ENCODE measurements around the gene SPAG5.

DNA sequence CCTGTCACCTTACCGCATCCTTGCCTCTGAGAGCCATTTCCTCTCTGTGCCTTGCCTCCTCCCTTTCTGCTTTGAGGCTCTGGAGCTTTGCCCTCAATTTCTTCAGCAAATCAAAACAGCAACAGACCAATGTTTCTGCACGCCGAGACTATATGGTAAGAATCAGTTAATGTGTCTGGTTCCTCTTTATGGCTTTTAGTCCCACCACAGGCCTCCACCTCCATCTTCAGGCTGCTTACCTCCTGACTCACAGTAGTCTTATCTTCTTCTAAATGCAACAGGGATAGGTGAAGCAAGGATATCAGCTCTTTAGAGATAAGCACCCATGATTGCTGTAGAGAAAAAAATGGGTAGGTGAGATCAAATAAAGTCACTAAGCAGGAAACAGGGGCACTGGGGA is 13.0 kb downstream of the SPAG5 start:
- TF ChIP-seq, protein P1, sequence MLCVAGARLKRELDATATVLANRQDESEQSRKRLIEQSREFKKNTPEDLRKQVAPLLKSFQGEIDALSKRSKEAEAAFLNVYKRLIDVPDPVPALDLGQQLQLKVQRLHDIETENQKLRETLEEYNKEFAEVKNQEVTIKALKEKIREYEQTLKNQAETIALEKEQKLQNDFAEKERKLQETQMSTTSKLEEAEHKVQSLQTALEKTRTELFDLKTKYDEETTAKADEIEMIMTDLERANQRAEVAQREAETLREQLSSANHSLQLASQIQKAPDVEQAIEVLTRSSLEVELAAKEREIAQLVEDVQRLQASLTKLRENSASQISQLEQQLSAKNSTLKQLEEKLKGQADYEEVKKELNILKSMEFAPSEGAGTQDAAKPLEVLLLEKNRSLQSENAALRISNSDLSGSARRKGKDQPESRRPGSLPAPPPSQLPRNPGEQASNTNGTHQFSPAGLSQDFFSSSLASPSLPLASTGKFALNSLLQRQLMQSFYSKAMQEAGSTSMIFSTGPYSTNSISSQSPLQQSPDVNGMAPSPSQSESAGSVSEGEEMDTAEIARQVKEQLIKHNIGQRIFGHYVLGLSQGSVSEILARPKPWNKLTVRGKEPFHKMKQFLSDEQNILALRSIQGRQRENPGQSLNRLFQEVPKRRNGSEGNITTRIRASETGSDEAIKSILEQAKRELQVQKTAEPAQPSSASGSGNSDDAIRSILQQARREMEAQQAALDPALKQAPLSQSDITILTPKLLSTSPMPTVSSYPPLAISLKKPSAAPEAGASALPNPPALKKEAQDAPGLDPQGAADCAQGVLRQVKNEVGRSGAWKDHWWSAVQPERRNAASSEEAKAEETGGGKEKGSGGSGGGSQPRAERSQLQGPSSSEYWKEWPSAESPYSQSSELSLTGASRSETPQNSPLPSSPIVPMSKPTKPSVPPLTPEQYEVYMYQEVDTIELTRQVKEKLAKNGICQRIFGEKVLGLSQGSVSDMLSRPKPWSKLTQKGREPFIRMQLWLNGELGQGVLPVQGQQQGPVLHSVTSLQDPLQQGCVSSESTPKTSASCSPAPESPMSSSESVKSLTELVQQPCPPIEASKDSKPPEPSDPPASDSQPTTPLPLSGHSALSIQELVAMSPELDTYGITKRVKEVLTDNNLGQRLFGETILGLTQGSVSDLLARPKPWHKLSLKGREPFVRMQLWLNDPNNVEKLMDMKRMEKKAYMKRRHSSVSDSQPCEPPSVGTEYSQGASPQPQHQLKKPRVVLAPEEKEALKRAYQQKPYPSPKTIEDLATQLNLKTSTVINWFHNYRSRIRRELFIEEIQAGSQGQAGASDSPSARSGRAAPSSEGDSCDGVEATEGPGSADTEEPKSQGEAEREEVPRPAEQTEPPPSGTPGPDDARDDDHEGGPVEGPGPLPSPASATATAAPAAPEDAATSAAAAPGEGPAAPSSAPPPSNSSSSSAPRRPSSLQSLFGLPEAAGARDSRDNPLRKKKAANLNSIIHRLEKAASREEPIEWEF (IDR thresholded peaks at IDR 0.05; ENCODE audit: insufficient replicate concordance, low read depth, low read length) = no peak
- TF ChIP-seq TAF1 (IDR thresholded peaks at IDR 0.05; ENCODE audit: borderline replicate concordance, low read depth, low read length) (no peak), NBN (IDR thresholded peaks at IDR 0.05) (no peak)

All from GM12878 (cell line).